PFSK-1 (cell line): ENCODE data around the gene DACT2. TPM values are rescaled to one million over a fixed set of nuclear protein-coding genes. Genes with fewer than 3 reads are reported as not detected.

Experiments
- FOXP2 ChIP-seq: optimal IDR thresholded peaks from 2 replicates; pipeline ENCODE3; 2011; ENCODE audit warnings: borderline replicate concordance, control low read depth, inconsistent platforms; ENCODE audit not compliant: insufficient read depth; ENCODE audit errors: extremely low read length, extremely low read depth
- POLR2AphosphoS5 ChIP-seq: IDR thresholded peaks from 2 replicates; pipeline ENCODE4 v1.6.1; 2012; ENCODE audit warnings: low read depth, mild to moderate bottlenecking, control low read depth, low read length, moderate library complexity
- REST ChIP-seq, 2 experiments: IDR thresholded peaks; 2 replicates each; pipeline versions ENCODE4 v1.6.1 to v1.8.0; 2011 to 2012; ENCODE audit warnings: low read depth in 2 of 2, low read length in 2 of 2, control low read depth in 1 of 2, inconsistent platforms in 1 of 2, mild to moderate bottlenecking in 1 of 2, moderate library complexity in 1 of 2; ENCODE audit not compliant: insufficient read depth in 1 of 2
- SIN3A ChIP-seq: IDR thresholded peaks from 2 replicates; pipeline ENCODE4 v1.6.1; 2012; ENCODE audit warnings: mild to moderate bottlenecking, low read length, moderate library complexity, borderline replicate concordance; ENCODE audit not compliant: insufficient read depth
- TAF1 ChIP-seq: IDR thresholded peaks from 2 replicates; pipeline ENCODE4 v1.6.1; 2012; ENCODE audit warnings: low read length, control low read depth, borderline replicate concordance; ENCODE audit not compliant: insufficient read depth
- polyA plus RNA-seq: library from polyadenylated mRNA; unstranded; fragments of >200 nt; gene quantifications from one replicate; pipeline ENCODE4 v1.2.1, GENCODE V29; 2012; ENCODE audit warnings: low read depth, missing spikeins; ENCODE audit not compliant: insufficient read length

Gene DACT2, protein sequence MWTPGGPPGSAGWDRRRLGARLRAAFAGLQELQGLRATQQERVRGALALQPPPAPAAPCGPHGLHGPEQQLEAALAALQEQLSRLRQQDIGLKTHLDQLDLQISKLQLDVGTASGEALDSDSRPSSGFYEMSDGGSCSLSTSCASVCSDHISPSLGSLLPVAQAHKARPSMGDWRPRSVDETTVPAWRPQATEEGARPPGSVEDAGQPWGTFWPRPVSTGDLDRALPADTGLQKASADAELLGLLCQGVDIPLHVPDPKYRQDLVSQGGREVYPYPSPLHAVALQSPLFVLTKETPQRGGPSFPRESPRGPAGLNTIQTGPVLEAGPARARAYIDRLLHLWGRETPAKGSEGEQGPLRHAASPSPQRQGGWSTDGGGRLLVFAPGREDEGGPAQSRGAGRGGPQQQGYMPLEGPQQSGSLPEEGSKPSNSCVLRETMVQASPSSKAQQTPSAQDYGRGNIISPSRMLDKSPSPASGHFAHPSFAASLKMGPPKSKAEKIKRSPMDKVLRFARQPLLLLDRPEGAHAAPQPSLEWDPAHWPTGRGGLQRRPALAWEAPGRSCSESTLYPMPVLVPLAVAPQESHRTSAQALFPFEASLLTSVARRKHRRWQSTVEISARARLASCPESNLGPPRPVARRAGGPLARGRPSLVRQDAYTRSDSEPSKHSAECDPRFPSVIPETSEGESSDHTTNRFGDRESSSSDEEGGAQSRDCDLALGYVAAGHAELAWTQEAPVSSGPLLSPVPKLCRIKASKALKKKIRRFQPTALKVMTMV
- polyA plus RNA-seq = not detected

DNA sequence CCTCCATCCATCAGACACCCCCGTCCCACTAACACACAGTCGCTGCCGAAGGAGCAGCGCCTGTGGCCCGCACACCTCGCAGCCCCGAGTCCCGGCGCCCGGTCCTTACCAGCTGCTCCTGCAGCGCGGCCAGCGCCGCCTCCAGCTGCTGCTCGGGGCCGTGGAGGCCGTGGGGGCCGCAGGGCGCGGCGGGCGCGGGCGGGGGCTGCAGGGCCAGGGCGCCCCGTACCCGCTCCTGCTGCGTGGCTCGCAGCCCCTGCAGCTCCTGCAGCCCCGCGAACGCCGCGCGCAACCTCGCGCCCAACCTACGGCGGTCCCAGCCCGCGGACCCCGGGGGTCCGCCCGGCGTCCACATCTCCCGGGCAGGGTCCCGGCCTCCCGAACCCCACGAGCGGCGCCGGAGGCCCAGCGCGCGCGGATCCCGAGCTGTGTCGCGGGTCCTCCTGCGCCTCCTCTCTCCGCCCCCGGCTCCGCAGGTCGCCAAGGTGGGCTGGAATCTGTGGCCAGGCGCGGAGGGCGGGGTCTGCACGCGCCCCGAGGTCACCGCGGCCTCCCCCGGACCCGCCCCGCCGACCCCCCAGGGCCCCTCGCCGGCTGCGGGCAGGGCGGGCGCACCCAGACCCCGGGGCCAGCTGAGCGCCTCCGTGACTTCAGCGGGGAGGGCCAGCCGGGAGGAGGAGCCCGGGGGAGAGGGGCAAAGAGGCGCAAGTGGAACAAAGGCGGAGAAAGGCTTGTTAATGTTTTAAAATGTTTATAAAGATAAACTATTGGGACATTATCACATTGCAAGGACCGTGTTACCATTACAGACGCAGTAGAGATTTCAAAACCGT, at the start of gene DACT2:
DACT2 (minus strand) TSS at position 499 of the 833 bp plus-strand sequence; CDS start at position 355, 144 bp downstream.
- TF ChIP-seq SIN3A (no peak), TAF1 (no peak), FOXP2 (no peak), REST (IDR thresholded peaks at IDR 0.05; ENCODE audit: insufficient read depth in 1 of 2, low read depth in 2 of 2, low read length in 2 of 2) (no peak), POLR2AphosphoS5 (no peak)

- TF ChIP-seq POLR2AphosphoS5 (no peak), FOXP2 (no peak), SIN3A (no peak), REST (IDR thresholded peaks at IDR 0.05; ENCODE audit: insufficient read depth in 1 of 2, low read depth in 2 of 2, low read length in 2 of 2) (no peak), TAF1 (no peak)
These were observed 49.4 kb upstream of the DACT2 start for GRCh38 chr6:168368936-168369335.

DNA sequence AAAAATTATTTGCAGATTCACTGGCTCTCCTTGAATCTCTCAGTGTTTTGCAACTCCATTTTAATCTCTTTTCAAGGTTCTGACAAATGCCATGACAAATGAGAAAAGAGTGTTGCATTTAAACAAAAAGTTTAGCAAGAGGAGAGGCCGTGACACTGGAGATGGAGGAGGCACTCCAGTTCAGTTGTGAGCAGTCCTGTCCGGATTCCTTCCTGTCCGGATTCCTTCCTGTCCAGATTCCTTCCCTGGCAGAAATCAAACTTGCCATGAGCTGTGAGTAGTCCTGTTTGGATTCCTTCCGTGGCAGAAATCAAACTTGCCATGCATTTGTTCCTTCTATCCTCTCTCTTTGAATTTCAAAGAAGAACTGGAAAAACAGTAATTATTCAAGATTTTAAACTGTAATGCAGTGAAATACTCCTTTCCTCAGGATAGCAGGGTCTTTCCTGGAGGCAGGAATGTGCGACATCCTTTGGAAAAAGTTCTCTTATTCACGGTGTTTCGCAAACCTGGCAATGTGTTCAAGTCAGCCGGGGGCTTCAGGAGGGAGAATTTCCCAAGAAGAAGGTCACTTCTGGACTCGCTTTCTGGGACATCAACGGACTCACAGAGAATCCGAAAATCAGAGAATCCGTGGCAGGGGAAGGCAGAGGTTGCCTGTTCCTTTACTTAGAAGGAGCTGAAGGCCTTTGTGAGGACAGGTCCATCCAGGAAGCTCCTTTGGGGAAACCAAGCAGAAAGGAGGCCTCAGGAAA, 48.7 kb upstream of the DACT2 start:
- TF ChIP-seq REST (IDR thresholded peaks at IDR 0.05; ENCODE audit: insufficient read depth in 1 of 2, low read depth in 2 of 2, low read length in 2 of 2) (no peak), TAF1 (no peak), SIN3A (no peak), POLR2AphosphoS5 (no peak), FOXP2 (no peak)

GRCh38 chr6:168367285-168367751, 47.7 kb upstream of the DACT2 start:
- TF ChIP-seq SIN3A = no peak
- TF ChIP-seq POLR2AphosphoS5 = no peak
- no peak for TF ChIP-seq REST (IDR thresholded peaks at IDR 0.05; ENCODE audit: insufficient read depth in 1 of 2, low read depth in 2 of 2, low read length in 2 of 2)
- no peak for TF ChIP-seq TAF1
